ENCODE data around the gene SPC24.
"Not testable (repeated sequence)": the region's sequence is repeated elsewhere in the genome, so short reads cannot be mapped to it uniquely, and the experiment has no call there.

Gene SPC24

GRCh38 chr19:11125994-11126685, 29.4 kb downstream of the SPC24 start:
- peak; percentile 38 for DNase-seq (ENCODE audit: low read depth)

- DNase-seq (ENCODE audit: low read depth), result not testable (repeated sequence)
Observed at GRCh38 chr19:11124157-11124556, 31.4 kb downstream of the SPC24 start.

- no peak for DNase-seq (ENCODE audit: low read depth)
Observed at GRCh38 chr19:11123114-11123513, 32.5 kb downstream of the SPC24 start.

GRCh38 chr19:11121963-11122362, 33.6 kb downstream of the SPC24 start:
- not testable (repeated sequence) for DNase-seq (ENCODE audit: low read depth)

GRCh38 chr19:11116507-11116906, 39.1 kb downstream of the SPC24 start:
- no peak for DNase-seq (ENCODE audit: low read depth)

GRCh38 chr19:11115895-11116446, 39.6 kb downstream of the SPC24 start:
- DNase-seq (ENCODE audit: low read depth), result no peak

- no peak for DNase-seq (ENCODE audit: low read depth)
Observed at GRCh38 chr19:11115042-11115441, 40.5 kb downstream of the SPC24 start.

- no peak for DNase-seq (ENCODE audit: low read depth)
Observed at GRCh38 chr19:11113140-11113708, 42.4 kb downstream of the SPC24 start.

GRCh38 chr19:11111771-11112144, 43.8 kb downstream of the SPC24 start:
- no peak for DNase-seq (ENCODE audit: low read depth)

- DNase-seq (ENCODE audit: low read depth), result no peak
Observed at GRCh38 chr19:11111117-11111770, 44.3 kb downstream of the SPC24 start.

GRCh38 chr19:11108746-11109145, 46.8 kb downstream of the SPC24 start:
- DNase-seq (ENCODE audit: low read depth), result no peak

GRCh38 chr19:11106477-11106876, 49.1 kb downstream of the SPC24 start:
- no peak for DNase-seq (ENCODE audit: low read depth)

- DNase-seq (ENCODE audit: low read depth), result no peak
Observed at GRCh38 chr19:11105014-11105636, 50.5 kb downstream of the SPC24 start.

- not testable (repeated sequence) for DNase-seq (ENCODE audit: low read depth)
Observed at GRCh38 chr19:11103667-11104066, 51.9 kb downstream of the SPC24 start.

GRCh38 chr19:11102944-11103343, 52.6 kb downstream of the SPC24 start:
- DNase-seq (ENCODE audit: low read depth), result no peak

GRCh38 chr19:11101057-11101456, 54.5 kb downstream of the SPC24 start:
- no peak for DNase-seq (ENCODE audit: low read depth)

- no peak for DNase-seq (ENCODE audit: low read depth)
Observed at GRCh38 chr19:11100049-11100448, 55.5 kb downstream of the SPC24 start.

GRCh38 chr19:11098861-11099260, 56.7 kb downstream of the SPC24 start:
- no peak for DNase-seq (ENCODE audit: low read depth)

- DNase-seq (ENCODE audit: low read depth), result no peak
Observed at GRCh38 chr19:11098327-11098726, 57.3 kb downstream of the SPC24 start.

- DNase-seq (ENCODE audit: low read depth), result not testable (repeated sequence)
Observed at GRCh38 chr19:11097367-11097766, 58.2 kb downstream of the SPC24 start.

- peak; percentile 56 for DNase-seq (ENCODE audit: low read depth)
Observed at GRCh38 chr19:11096210-11096841, 59.3 kb downstream of the SPC24 start.

Data from HS-5 (cell line).